ENCODE results near the gene SDF2L1.

DNA sequence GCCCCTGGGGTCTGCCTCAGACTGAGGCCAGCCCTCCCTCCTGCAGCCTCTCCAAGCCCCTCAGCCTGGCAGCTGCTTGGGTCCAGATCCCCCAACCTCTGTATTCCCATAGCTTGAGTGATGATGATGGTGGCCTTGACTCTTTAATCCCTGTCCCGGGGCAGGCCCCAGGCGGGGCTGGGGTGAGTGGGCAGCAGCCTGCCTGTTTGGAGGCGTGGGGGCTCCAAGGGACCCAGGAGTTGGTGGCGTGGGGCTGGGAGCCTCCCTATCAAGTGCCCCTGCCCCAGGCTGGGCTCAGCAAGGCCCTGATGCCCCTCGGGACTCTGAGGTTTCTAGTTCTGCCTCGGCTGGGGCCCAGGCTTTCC is 46.2 kb downstream of the SDF2L1 start:
- no peak for TF ChIP-seq SMAD1 (IDR thresholded peaks at IDR 0.05; ENCODE audit: low read depth, partially characterized antibody)
- TF ChIP-seq, protein P1, sequence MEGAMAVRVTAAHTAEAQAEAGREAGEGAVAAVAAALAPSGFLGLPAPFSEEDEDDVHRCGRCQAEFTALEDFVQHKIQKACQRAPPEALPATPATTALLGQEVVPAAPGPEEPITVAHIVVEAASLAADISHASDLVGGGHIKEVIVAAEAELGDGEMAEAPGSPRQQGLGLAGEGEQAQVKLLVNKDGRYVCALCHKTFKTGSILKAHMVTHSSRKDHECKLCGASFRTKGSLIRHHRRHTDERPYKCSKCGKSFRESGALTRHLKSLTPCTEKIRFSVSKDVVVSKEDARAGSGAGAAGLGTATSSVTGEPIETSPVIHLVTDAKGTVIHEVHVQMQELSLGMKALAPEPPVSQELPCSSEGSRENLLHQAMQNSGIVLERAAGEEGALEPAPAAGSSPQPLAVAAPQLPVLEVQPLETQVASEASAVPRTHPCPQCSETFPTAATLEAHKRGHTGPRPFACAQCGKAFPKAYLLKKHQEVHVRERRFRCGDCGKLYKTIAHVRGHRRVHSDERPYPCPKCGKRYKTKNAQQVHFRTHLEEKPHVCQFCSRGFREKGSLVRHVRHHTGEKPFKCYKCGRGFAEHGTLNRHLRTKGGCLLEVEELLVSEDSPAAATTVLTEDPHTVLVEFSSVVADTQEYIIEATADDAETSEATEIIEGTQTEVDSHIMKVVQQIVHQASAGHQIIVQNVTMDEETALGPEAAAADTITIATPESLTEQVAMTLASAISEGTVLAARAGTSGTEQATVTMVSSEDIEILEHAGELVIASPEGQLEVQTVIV (IDR thresholded peaks at IDR 0.05; ENCODE audit: borderline replicate concordance, partially characterized antibody): no peak
- TF ChIP-seq ASH2L (IDR thresholded peaks at IDR 0.05; ENCODE audit: borderline replicate concordance, low read depth): no peak
- TF ChIP-seq POLR2AphosphoS5 (IDR thresholded peaks at IDR 0.05; ENCODE audit: low read length): no peak
- TF ChIP-seq, protein P2, sequence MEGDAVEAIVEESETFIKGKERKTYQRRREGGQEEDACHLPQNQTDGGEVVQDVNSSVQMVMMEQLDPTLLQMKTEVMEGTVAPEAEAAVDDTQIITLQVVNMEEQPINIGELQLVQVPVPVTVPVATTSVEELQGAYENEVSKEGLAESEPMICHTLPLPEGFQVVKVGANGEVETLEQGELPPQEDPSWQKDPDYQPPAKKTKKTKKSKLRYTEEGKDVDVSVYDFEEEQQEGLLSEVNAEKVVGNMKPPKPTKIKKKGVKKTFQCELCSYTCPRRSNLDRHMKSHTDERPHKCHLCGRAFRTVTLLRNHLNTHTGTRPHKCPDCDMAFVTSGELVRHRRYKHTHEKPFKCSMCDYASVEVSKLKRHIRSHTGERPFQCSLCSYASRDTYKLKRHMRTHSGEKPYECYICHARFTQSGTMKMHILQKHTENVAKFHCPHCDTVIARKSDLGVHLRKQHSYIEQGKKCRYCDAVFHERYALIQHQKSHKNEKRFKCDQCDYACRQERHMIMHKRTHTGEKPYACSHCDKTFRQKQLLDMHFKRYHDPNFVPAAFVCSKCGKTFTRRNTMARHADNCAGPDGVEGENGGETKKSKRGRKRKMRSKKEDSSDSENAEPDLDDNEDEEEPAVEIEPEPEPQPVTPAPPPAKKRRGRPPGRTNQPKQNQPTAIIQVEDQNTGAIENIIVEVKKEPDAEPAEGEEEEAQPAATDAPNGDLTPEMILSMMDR (IDR thresholded peaks at IDR 0.05 in 2 of 3, conservative IDR thresholded peaks at IDR 0.05 in 1 of 3; ENCODE audit: control insufficient read depth in 2 of 3, extremely low read depth in 1 of 3, insufficient read depth in 1 of 3, low read depth in 3 of 3, low read length in 3 of 3): no peak
- TF ChIP-seq CHD2 (IDR thresholded peaks at IDR 0.05; ENCODE audit: borderline replicate concordance, low read depth, low read length): no peak
- TF ChIP-seq NFIC (IDR thresholded peaks at IDR 0.05; ENCODE audit: low read depth, low read length): no peak
- no peak for TF ChIP-seq SREBF2 (IDR thresholded peaks at IDR 0.05; ENCODE audit: low read length)
- TF ChIP-seq MEF2A (IDR thresholded peaks at IDR 0.05; ENCODE audit: insufficient read depth, low read depth, low read length): no peak

All from GM12878 (cell line).